GM12878 (cell line): ENCODE results near the gene ABCG5. TPM values are rescaled to one million over a fixed set of nuclear protein-coding genes. Genes with fewer than 3 reads are reported as not detected.

Experiments
- ATAC-seq: fragments of 200-7000 bp; cut with Tn5 transposase; 3 replicates; pipeline ENCODE4 v1.9.1; 2020; ENCODE audit warnings: mild to moderate bottlenecking, moderate library complexity
- BruUV-seq: library from RNA; stranded (reverse); fragments of 400-500 nt; replicated peaks from 2 replicates; lab custom pipeline; 2021; lab: Mats Ljungman, UMichigan
- CTCF ChIA-PET: fragments of 300-600 bp; sonication (Branson Sonifier 250); formaldehyde crosslinking; extraction: SDS; loops from one replicate; lab custom pipeline; 2021; ENCODE audit warnings: inconsistent platforms; lab: Yijun Ruan, JAX
- POLR2A ChIA-PET: fragments of 350-600 bp; formaldehyde crosslinking; extraction: SDS; loops from one replicate; lab custom pipeline; 2021; ENCODE audit warnings: inconsistent platforms; lab: Charles Lee
- RAD21 ChIA-PET: fragments of 300-600 bp; sonication (Branson Sonifier 250); formaldehyde crosslinking; loops from one replicate; lab custom pipeline; 2023; ENCODE audit warnings: antibody characterized with exemption; ENCODE audit not compliant: unreplicated experiment; lab: Charles Lee
- SMC1A ChIA-PET: fragments of 300-600 bp; sonication (Branson Sonifier 250); formaldehyde crosslinking; loops from one replicate; lab custom pipeline; 2023; ENCODE audit not compliant: unreplicated experiment, uncharacterized antibody; lab: Charles Lee
- DNase-seq: peaks from one replicate; pipeline ENCODE4 v3.0.0-alpha.2; 2011; ENCODE audit warnings: low read depth, low spot score
- FAIRE-seq: peaks from 3 replicates; lab custom pipeline; 2011; peaks lifted over from hg19 to GRCh38; lab: Jason Lieb, UNC
- H2AFZ ChIP-seq: 2 replicates; pipeline ENCODE4 v1.6.0; 2011; ENCODE audit warnings: low read depth, low read length, control low read depth; ENCODE audit not compliant: control insufficient read depth
- H3K27ac ChIP-seq: 2 replicates; pipeline ENCODE4 v1.5.1; 2011; ENCODE audit warnings: control low read depth; ENCODE audit not compliant: control insufficient read depth, insufficient read depth
- H3K27me3 ChIP-seq, 2 experiments: replicated peaks in 1 of 2; 2 replicates each; pipeline versions ENCODE4 v1.6.0 to v1.6.1; 2011; ENCODE audit warnings: low read length in 1 of 2; ENCODE audit not compliant: control insufficient read depth in 2 of 2, insufficient read depth in 2 of 2
- H3K36me3 ChIP-seq, 2 experiments: 2 replicates each; pipeline ENCODE4 v1.5.1; 2011; ENCODE audit warnings: low read length in 1 of 2; ENCODE audit not compliant: control insufficient read depth in 2 of 2, insufficient read depth in 2 of 2
- H3K4me1 ChIP-seq: 2 replicates; pipeline ENCODE4 v1.6.1; 2011; ENCODE audit warnings: mild to moderate bottlenecking, low read length, moderate library complexity, mixed read lengths; ENCODE audit not compliant: control insufficient read depth, insufficient read depth
- H3K4me2 ChIP-seq: 2 replicates; pipeline ENCODE4 v1.6.0; 2011; ENCODE audit warnings: control low read depth; ENCODE audit not compliant: control insufficient read depth, insufficient read depth
- H3K4me3 ChIP-seq: fragments of 200-600 bp; sonication (generic); 2 replicates; pipeline ENCODE4 v1.5.1; 2016
- H3K79me2 ChIP-seq: 2 replicates; pipeline ENCODE4 v1.6.0; 2011; ENCODE audit warnings: low read length; ENCODE audit not compliant: control insufficient read depth, insufficient read depth
- H3K9ac ChIP-seq: 2 replicates; pipeline ENCODE4 v1.8.0; 2011; ENCODE audit warnings: low read length, control low read depth, mixed read lengths; ENCODE audit not compliant: control insufficient read depth, insufficient read depth
- H3K9me3 ChIP-seq: replicated peaks from 3 replicates; pipeline ENCODE4 v1.5.1; 2011; ENCODE audit warnings: mild to moderate bottlenecking, low read length; ENCODE audit not compliant: control insufficient read depth, insufficient read depth
- H4K20me1 ChIP-seq: 2 replicates; pipeline ENCODE4 v1.6.0; 2011; ENCODE audit not compliant: control insufficient read depth, insufficient read depth
- ASH2L ChIP-seq: fragments of 300-600, 200-600 bp; sonication (generic); IDR thresholded peaks from 2 replicates; pipeline ENCODE4 v1.6.1; 2017; ENCODE audit warnings: low read depth, mild to moderate bottlenecking, borderline replicate concordance
- BMI1 ChIP-seq: fragments of 450-650 bp; IDR thresholded peaks from 2 replicates; pipeline ENCODE4 v1.6.1; 2016; ENCODE audit warnings: mild to moderate bottlenecking, moderate library complexity, borderline replicate concordance
- CHD4 ChIP-seq: fragments of 200-600 bp; sonication (generic); IDR thresholded peaks from 2 replicates; pipeline ENCODE4 v1.6.1; 2016; ENCODE audit warnings: mild to moderate bottlenecking
- LARP7 ChIP-seq: fragments of 450-650 bp; IDR thresholded peaks from 2 replicates; pipeline ENCODE4 v1.6.1; 2017; ENCODE audit warnings: mild to moderate bottlenecking
- NRF1 ChIP-seq: conservative IDR thresholded peaks from 2 replicates; pipeline ENCODE4 v1.6.1; 2011; ENCODE audit warnings: mild to moderate bottlenecking, low read depth, low read length, improper control_type of control experiment
- RAD21 ChIP-seq: IDR thresholded peaks from 2 replicates; pipeline ENCODE4 v1.6.1; 2011; ENCODE audit warnings: mild to moderate bottlenecking, low read depth, low read length, moderate library complexity; ENCODE audit not compliant: insufficient read depth
- RAD51 ChIP-seq: fragments of 450-650 bp; IDR thresholded peaks from 2 replicates; pipeline ENCODE4 v1.6.1; 2016; ENCODE audit warnings: moderate library complexity, mild to moderate bottlenecking, inconsistent platforms
- RBBP5 ChIP-seq: fragments of 200-600 bp; sonication (generic); conservative IDR thresholded peaks from 2 replicates; pipeline ENCODE4 v1.6.1; 2016
- SMAD1 ChIP-seq: fragments of 450-650 bp; IDR thresholded peaks from 2 replicates; pipeline ENCODE4 v1.6.1; 2018; ENCODE audit warnings: mild to moderate bottlenecking, low read depth; ENCODE audit not compliant: partially characterized antibody
- STAT1 ChIP-seq: fragments of 450-650 bp; conservative IDR thresholded peaks from 2 replicates; pipeline ENCODE4 v1.6.1; 2014; ENCODE audit warnings: antibody characterized with exemption, mild to moderate bottlenecking
- WGBS: methylation state at CpG from one replicate; pipeline ENCODE4 v1.1.6; 2016; ENCODE audit warnings: low lambda C conversion rate; ENCODE audit not compliant: insufficient replicate concordance, insufficient coverage; ENCODE audit errors: missing lambda C conversion rate; 5-methylcytosine and 5-hydroxymethylcytosine counted together
- in situ Hi-C: fragments of 300-500 bp; cut with MboI; formaldehyde crosslinking; loops from 9 replicates; pipeline ENCODE4 v1.14.3; 2018; ENCODE audit warnings: mixed read lengths
- intact Hi-C: fragments of 100-400 bp; cut with micrococcal nuclease; formaldehyde crosslinking; loops from one replicate; pipeline ENCODE4 v1.14.2; 2022; ENCODE audit not compliant: unreplicated experiment
- polyA plus RNA-seq, 11 experiments: library from polyadenylated mRNA; depleted of rRNA in 4 of 11; unstranded in 6 of 11; stranded (reverse) in 5 of 11; fragments of >200 nt; fragmentation: Nextera tagmentation in 4 of 11; fragmentation: Illumina TruSeq in 1 of 11; extraction: Ambion mirVana in 4 of 11; extraction: Trizol in 1 of 11; gene quantifications; 1 replicate in 1 of 11; 2 replicates in 10 of 11; pipeline versions ENCODE4 v1.2.1 to v1.2.3, GENCODE V29; 2011 to 2016; ENCODE audit warnings: inconsistent platforms in 2 of 11, missing spikeins in 2 of 11, low read depth in 1 of 11
- total RNA-seq, 4 experiments: library from RNA; depleted of rRNA in 3 of 4; stranded (reverse); fragments of >200 nt in 3 of 4; fragmentation: Illumina TruSeq in 1 of 4; extraction: Trizol in 1 of 4; gene quantifications; 2 replicates each; pipeline versions ENCODE4 v1.2.1 to v1.2.3, GENCODE V29; 2013 to 2021
- TF ChIP-seq, protein P1 (sequence below): IDR thresholded peaks from 2 replicates; pipeline ENCODE4 v1.6.1; 2011; ENCODE audit warnings: low read depth, low read length, improper control_type of control experiment, borderline replicate concordance
- TF ChIP-seq, protein P2 (sequence below): fragments of 450-650 bp; IDR thresholded peaks from 2 replicates; pipeline ENCODE4 v1.6.1; 2016; ENCODE audit warnings: mild to moderate bottlenecking, moderate library complexity, borderline replicate concordance
- TF ChIP-seq, protein P3 (sequence below): IDR thresholded peaks from 2 replicates; pipeline ENCODE4 v1.6.1; 2012; ENCODE audit warnings: low read depth, low read length, improper control_type of control experiment
- TF ChIP-seq, protein P4 (sequence below): IDR thresholded peaks from 2 replicates; pipeline ENCODE4 v1.6.1; 2011; ENCODE audit warnings: low read depth, mild to moderate bottlenecking, low read length, moderate library complexity, borderline replicate concordance; ENCODE audit errors: extremely low read depth
- TF ChIP-seq, protein P5 (sequence below): fragments of 450-650 bp; IDR thresholded peaks from 2 replicates; pipeline ENCODE4 v1.6.1; 2018; ENCODE audit warnings: borderline replicate concordance, mild to moderate bottlenecking; ENCODE audit not compliant: partially characterized antibody

ABCG5 gene
- total and polyA plus RNA-seq, 10 of the 15 experiments (the other 5 are each of a cell fraction or from before 2014, with no cell fraction given): not detected

DNA sequence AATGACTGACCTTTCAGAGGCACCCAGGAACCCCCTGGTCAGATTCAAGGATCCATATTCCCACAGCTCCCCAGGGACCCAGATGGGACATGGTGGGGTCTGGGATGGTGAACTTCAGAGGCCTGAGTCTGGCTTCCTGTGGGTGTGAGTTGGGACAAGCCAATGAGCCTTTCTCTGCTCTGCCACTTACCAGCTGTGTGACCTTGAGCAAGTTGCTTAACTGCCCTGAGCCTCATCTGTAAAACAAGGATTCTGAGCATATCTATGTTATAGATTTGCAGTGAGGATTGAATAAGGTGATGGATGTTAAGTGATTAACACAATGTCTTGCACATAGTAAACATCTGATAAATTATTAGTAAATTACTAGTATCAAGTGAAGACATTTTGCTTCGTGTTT lies 6.5 kb upstream of the ABCG5 start (continued):
- TF ChIP-seq, protein P1, sequence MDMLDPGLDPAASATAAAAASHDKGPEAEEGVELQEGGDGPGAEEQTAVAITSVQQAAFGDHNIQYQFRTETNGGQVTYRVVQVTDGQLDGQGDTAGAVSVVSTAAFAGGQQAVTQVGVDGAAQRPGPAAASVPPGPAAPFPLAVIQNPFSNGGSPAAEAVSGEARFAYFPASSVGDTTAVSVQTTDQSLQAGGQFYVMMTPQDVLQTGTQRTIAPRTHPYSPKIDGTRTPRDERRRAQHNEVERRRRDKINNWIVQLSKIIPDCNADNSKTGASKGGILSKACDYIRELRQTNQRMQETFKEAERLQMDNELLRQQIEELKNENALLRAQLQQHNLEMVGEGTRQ: no peak
- TF ChIP-seq, protein P2, sequence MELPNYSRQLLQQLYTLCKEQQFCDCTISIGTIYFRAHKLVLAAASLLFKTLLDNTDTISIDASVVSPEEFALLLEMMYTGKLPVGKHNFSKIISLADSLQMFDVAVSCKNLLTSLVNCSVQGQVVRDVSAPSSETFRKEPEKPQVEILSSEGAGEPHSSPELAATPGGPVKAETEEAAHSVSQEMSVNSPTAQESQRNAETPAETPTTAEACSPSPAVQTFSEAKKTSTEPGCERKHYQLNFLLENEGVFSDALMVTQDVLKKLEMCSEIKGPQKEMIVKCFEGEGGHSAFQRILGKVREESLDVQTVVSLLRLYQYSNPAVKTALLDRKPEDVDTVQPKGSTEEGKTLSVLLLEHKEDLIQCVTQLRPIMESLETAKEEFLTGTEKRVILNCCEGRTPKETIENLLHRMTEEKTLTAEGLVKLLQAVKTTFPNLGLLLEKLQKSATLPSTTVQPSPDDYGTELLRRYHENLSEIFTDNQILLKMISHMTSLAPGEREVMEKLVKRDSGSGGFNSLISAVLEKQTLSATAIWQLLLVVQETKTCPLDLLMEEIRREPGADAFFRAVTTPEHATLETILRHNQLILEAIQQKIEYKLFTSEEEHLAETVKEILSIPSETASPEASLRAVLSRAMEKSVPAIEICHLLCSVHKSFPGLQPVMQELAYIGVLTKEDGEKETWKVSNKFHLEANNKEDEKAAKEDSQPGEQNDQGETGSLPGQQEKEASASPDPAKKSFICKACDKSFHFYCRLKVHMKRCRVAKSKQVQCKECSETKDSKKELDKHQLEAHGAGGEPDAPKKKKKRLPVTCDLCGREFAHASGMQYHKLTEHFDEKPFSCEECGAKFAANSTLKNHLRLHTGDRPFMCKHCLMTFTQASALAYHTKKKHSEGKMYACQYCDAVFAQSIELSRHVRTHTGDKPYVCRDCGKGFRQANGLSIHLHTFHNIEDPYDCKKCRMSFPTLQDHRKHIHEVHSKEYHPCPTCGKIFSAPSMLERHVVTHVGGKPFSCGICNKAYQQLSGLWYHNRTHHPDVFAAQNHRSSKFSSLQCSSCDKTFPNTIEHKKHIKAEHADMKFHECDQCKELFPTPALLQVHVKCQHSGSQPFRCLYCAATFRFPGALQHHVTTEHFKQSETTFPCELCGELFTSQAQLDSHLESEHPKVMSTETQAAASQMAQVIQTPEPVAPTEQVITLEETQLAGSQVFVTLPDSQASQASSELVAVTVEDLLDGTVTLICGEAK: no peak

DNA sequence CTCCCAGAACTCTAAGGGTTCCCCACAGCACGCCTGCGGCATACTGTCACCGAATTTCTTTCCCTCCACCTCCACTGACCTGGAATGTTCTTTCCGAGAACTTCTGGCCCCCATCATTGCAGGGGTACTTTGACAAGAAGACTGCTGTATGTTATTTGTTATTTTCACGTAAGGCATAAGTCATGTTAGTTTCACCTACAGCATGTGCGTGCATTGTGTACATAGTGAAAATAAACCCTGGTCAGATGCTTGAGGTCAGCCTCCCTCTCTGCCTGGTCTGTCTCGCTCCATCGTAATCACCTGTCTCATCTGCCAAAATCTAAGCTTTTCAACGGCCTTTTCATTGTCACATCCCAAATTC lies 4.2 kb upstream of the ABCG5 start:
- Histone ChIP-seq H4K20me1 (no peaks in the 10 kb centered on the region), H3K36me3 (no peaks in the 10 kb centered on the region), H3K4me1 (no peaks in the 10 kb centered on the region), H3K27me3 (peaks cover 3 to 4% of the 10 kb centered on the region in 2 experiments; a peak in 2 of 4 replicates), H3K79me2 (no peaks in the 10 kb centered on the region), H3K4me2 (no peak overlapping the region), H3K9ac (no peak overlapping the region), H3K4me3 (no peak overlapping the region), H3K9me3 (no peaks in the 10 kb centered on the region), H3K27ac (no peak overlapping the region), H2AFZ (no peak overlapping the region)
- SMC1A ChIA-PET: no interaction called here
- CTCF ChIA-PET: no interaction called here
- DNase-seq (no peak), ATAC-seq (no peak), FAIRE-seq (no peak)
- intact Hi-C loops: no loop called here
- 59% methylated on average over 9 of the region's 9 CpGs for WGBS
- RAD21 ChIA-PET: no interaction called here
- BruUV-seq: no TSS peak
- POLR2A ChIA-PET: no interaction called here
- in situ Hi-C loops: no loop called here
- TF ChIP-seq BMI1 (no peak), SMAD1 (no peak), RAD51 (no peak), CHD4 (no peak), ASH2L (no peak), NRF1 (no peak), STAT1 (no peak), RAD21 (no peak), LARP7 (no peak), RBBP5 (no peak)
- TF ChIP-seq, protein P3, sequence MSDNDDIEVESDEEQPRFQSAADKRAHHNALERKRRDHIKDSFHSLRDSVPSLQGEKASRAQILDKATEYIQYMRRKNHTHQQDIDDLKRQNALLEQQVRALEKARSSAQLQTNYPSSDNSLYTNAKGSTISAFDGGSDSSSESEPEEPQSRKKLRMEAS: no peak
- TF ChIP-seq, protein P4, sequence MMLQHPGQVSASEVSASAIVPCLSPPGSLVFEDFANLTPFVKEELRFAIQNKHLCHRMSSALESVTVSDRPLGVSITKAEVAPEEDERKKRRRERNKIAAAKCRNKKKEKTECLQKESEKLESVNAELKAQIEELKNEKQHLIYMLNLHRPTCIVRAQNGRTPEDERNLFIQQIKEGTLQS: no peak
- TF ChIP-seq, protein P5, sequence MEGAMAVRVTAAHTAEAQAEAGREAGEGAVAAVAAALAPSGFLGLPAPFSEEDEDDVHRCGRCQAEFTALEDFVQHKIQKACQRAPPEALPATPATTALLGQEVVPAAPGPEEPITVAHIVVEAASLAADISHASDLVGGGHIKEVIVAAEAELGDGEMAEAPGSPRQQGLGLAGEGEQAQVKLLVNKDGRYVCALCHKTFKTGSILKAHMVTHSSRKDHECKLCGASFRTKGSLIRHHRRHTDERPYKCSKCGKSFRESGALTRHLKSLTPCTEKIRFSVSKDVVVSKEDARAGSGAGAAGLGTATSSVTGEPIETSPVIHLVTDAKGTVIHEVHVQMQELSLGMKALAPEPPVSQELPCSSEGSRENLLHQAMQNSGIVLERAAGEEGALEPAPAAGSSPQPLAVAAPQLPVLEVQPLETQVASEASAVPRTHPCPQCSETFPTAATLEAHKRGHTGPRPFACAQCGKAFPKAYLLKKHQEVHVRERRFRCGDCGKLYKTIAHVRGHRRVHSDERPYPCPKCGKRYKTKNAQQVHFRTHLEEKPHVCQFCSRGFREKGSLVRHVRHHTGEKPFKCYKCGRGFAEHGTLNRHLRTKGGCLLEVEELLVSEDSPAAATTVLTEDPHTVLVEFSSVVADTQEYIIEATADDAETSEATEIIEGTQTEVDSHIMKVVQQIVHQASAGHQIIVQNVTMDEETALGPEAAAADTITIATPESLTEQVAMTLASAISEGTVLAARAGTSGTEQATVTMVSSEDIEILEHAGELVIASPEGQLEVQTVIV: no peak
